Cardiac muscle cell (in vitro differentiated cells and primary cell): ENCODE measurements around the gene SHQ1. TPM values are rescaled to one million over a fixed set of nuclear protein-coding genes. Genes with fewer than 3 reads are reported as not detected.

Experiments
- DNase-seq, 2 donors: peaks; one replicate each; pipeline versions ENCODE4 v3.0.0 to v3.0.0-alpha.2; 2010 to 2017; ENCODE audit warnings: low read depth in 1 of 2, low spot score in 1 of 2
- H3K27ac ChIP-seq: fragments of 200-600 bp; sonication (generic); 2 replicates; pipeline ENCODE4 v1.5.1; 2016
- H3K27me3 ChIP-seq: fragments of 200-600 bp; sonication (generic); 2 replicates; pipeline ENCODE4 v1.6.0; 2016; ENCODE audit warnings: control low read depth
- H3K36me3 ChIP-seq: fragments of 200-600 bp; sonication (generic); 2 replicates; pipeline ENCODE4 v1.5.1; 2016; ENCODE audit warnings: control low read depth
- H3K4me1 ChIP-seq: fragments of 200-600 bp; sonication (generic); 2 replicates; pipeline ENCODE4 v1.8.1; 2017; ENCODE audit warnings: low read depth, mild to moderate bottlenecking, mixed run types
- H3K4me3 ChIP-seq: fragments of 200-600 bp; sonication (generic); 2 replicates; pipeline ENCODE4 v1.5.1; 2016; ENCODE audit warnings: mild to moderate bottlenecking
- H3K9me3 ChIP-seq: fragments of 200-600 bp; sonication (generic); 2 replicates; pipeline ENCODE4 v1.5.1; 2017; ENCODE audit warnings: low read depth, mild to moderate bottlenecking, control low read depth
- polyA plus RNA-seq: library from polyadenylated mRNA; unstranded; fragments of >200 nt; fragmentation: Nextera tagmentation; extraction: Ambion mirVana; gene quantifications from 2 replicates; pipeline ENCODE4 v1.2.1, GENCODE V29; 2016
- total RNA-seq: library from RNA; depleted of rRNA; stranded (reverse); fragments of >200 nt; gene quantifications from 2 replicates; pipeline ENCODE4 v1.2.3, GENCODE V29; 2016
- TF ChIP-seq, protein P1 (sequence below): IDR thresholded peaks from 2 replicates; pipeline ENCODE4 v1.5.1; 2012; ENCODE audit warnings: low read depth, mild to moderate bottlenecking, low read length

Gene SHQ1
- total and polyA plus RNA-seq, 2 experiments from 2014 or later = 15.2 to 20.1 TPM

DNA sequence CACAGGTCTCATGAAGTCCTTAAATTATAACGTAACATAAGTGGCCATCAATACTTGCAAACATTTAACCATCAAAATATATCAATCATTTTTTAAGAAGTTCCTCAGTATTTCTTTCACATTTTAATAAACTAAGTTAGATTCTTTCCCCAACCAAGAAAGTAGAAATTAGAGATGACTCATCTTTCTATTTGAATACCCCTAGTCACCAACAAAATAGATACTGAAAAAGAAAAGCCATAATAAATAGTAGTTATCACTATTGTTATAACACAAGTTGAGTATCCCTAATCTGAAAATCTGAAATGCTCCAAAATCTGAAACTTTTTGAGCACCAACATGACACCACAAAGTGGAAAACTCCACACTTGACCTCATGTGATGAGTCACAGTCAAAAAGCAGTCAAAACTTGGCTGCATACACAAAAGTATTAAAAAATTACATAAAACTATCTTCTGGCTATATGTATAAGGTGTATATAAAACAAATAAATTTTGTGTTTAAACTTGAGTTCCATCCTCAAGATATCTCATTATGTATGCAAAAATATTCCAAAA lies 3.7 kb downstream of the SHQ1 start:
- no peaks in the 10 kb centered on the region for H3K9me3 ChIP-seq
- H3K36me3 ChIP-seq = peaks cover 18% of the 10 kb centered on the region
- H3K27me3 ChIP-seq = peaks cover 10% of the 10 kb centered on the region
- TF ChIP-seq, protein P1, sequence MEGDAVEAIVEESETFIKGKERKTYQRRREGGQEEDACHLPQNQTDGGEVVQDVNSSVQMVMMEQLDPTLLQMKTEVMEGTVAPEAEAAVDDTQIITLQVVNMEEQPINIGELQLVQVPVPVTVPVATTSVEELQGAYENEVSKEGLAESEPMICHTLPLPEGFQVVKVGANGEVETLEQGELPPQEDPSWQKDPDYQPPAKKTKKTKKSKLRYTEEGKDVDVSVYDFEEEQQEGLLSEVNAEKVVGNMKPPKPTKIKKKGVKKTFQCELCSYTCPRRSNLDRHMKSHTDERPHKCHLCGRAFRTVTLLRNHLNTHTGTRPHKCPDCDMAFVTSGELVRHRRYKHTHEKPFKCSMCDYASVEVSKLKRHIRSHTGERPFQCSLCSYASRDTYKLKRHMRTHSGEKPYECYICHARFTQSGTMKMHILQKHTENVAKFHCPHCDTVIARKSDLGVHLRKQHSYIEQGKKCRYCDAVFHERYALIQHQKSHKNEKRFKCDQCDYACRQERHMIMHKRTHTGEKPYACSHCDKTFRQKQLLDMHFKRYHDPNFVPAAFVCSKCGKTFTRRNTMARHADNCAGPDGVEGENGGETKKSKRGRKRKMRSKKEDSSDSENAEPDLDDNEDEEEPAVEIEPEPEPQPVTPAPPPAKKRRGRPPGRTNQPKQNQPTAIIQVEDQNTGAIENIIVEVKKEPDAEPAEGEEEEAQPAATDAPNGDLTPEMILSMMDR = no peak
- H3K4me1 ChIP-seq = peaks cover 4% of the 10 kb centered on the region
- H3K27ac ChIP-seq = no peak overlapping the region
- peak in 1 of 2 donors; percentile 11 for DNase-seq
- H3K4me3 ChIP-seq = no peak overlapping the region

DNA sequence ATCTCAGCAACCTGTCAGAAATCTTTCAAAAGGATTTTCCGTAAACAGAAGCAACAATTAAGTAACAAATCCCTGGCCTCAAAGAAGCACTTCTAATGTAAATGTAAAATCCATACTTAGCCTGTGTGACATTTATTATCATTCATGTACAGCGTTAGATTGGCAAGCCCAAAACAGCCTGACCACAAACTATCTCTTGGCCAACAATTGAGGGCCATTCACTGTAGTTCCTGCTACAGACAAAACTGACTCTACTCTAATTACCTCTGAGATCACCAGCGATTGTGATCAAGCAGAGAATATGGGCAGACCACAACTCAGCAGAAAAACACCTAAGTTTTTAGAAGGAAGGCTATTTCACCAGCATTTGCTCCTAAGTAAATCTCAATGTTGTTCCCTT lies 9.2 kb downstream of the SHQ1 start:
- TF ChIP-seq, protein P1 = no peak
- no peaks in the 10 kb centered on the region for H3K9me3 ChIP-seq
- peaks cover 23% of the 10 kb centered on the region for H3K36me3 ChIP-seq
- no peaks in the 10 kb centered on the region for H3K4me1 ChIP-seq
- H3K4me3 ChIP-seq = no peak overlapping the region
- H3K27me3 ChIP-seq = no peaks in the 10 kb centered on the region
- H3K27ac ChIP-seq = no peak overlapping the region
- DNase-seq = no peak

DNA sequence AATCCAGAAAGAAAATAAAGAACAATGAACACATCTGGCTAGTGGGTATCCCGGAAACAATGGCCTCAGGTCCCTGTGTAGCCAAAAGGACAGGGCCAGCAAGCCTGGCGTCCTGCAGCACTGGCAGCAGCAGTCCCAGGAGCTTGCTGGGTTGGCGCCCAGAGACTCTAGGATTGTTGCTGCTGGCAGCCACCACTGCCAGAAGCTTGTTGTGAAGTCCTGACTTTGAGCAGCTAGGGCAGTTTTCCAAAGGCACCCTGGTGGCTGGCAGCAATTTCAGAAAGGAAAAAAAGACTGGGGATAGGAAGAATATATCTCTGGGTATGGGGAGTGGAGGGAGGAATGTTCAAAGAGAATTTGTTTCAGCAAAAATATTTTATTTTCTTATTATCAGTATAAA lies 11.3 kb downstream of the SHQ1 start:
- Histone ChIP-seq H3K9me3 (no peaks in the 10 kb centered on the region), H3K36me3 (peaks cover 23% of the 10 kb centered on the region), H3K4me3 (no peak overlapping the region), H3K4me1 (no peaks in the 10 kb centered on the region), H3K27ac (no peak overlapping the region), H3K27me3 (no peaks in the 10 kb centered on the region)
- TF ChIP-seq, protein P1 = no peak
- DNase-seq = no peak

DNA sequence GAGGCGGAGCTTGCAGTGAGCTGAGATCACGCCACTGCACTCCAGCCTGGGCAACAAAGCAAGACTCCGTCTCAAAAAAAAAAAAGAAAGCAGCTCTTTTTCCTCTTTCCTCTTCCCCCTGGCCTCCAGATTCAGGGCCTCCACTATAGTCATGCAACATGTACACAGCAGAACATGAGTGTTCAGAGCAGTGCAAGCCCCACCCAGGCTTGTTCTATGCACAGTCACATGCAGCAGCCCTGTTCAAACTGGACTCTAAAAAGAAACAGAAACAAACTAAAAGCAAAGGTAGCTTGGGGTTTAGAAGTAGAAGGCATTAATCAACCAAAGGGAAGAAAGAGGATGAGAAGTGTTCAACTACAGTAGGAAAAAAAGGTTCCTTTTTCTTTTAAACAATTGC lies 11.8 kb downstream of the SHQ1 start:
- Histone ChIP-seq H3K27ac (no peak overlapping the region), H3K9me3 (no peaks in the 10 kb centered on the region), H3K4me3 (no peak overlapping the region), H3K36me3 (peaks cover 18% of the 10 kb centered on the region), H3K4me1 (no peaks in the 10 kb centered on the region), H3K27me3 (no peaks in the 10 kb centered on the region)
- TF ChIP-seq, protein P1 = no peak
- no peak for DNase-seq

DNA sequence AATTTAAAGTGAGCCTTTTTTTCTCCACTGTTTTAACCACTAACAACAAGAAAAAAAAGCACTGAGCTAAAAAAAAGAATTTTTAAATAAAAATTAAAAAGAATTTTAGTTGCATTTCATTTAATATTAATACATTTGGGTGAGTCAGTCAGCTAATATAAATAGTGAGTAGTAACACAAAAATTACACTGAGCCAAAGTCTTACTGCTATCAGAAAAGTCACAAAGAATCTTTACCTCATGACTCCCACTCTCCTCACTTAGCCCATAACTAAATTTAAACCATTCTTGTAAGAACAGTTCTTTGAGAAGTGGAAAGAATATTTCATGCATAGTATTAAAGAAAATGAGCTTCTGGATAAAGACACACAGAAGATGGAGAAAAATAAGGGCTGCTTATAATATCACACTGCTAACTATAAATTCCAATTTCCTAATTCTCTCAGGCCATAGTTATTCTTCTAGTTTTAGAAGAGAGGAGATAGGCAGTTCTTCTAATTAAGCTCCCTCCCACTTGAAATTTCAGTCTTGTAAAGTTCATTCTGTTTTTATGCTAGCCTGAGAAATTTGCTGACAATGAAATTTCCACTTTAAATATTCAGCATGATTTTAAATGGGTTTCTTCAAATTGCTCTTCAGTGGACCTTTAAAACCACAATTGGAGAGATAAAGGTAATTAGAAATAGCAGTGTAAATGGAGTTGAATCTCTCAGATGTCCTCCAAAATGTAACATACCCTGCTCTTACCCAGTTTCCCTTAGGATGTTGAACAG lies 17.6 kb downstream of the SHQ1 start:
- DNase-seq = peak in 1 of 2 donors; percentile 29
- no peak overlapping the region for H3K4me3 ChIP-seq
- peaks cover 6% of the 10 kb centered on the region for H3K4me1 ChIP-seq
- H3K27ac ChIP-seq = no peak overlapping the region
- H3K36me3 ChIP-seq = peaks cover 4% of the 10 kb centered on the region
- TF ChIP-seq, protein P1 = no peak
- H3K9me3 ChIP-seq = no peaks in the 10 kb centered on the region
- no peaks in the 10 kb centered on the region for H3K27me3 ChIP-seq
